HG02884 (cell line): ENCODE data around the gene HTR4.
"Not testable (repeated sequence)": the region's sequence is repeated elsewhere in the genome, so short reads cannot be mapped to it uniquely, and the experiment has no call there.

ENCODE experiments used
- ATAC-seq: cut with Tn5 transposase; IDR thresholded peaks from one replicate; pipeline ENCODE4 v1.9.1; 2021; ENCODE audit warnings: mild to moderate bottlenecking, moderate library complexity; ENCODE audit not compliant: unreplicated experiment

HTR4 gene

DNA sequence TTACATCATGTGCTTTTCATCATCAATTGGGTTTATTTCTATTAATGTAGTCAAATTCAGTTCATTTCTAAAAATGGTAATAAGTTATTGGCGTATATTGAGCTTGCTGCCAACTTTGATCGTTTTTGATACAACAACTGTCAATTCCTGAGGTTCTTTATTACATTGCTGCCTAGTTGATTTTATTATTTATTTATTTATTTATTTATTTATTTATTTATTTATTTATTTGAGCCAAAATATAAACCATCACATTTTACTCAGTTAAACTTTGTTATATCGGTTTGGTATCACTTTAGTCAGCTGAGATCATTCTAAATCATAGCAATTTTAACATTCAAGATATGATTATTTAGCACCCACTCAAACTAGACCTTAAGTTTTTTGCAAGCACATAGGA is 170.6 kb downstream of the HTR4 start:
- ATAC-seq, result no peak

DNA sequence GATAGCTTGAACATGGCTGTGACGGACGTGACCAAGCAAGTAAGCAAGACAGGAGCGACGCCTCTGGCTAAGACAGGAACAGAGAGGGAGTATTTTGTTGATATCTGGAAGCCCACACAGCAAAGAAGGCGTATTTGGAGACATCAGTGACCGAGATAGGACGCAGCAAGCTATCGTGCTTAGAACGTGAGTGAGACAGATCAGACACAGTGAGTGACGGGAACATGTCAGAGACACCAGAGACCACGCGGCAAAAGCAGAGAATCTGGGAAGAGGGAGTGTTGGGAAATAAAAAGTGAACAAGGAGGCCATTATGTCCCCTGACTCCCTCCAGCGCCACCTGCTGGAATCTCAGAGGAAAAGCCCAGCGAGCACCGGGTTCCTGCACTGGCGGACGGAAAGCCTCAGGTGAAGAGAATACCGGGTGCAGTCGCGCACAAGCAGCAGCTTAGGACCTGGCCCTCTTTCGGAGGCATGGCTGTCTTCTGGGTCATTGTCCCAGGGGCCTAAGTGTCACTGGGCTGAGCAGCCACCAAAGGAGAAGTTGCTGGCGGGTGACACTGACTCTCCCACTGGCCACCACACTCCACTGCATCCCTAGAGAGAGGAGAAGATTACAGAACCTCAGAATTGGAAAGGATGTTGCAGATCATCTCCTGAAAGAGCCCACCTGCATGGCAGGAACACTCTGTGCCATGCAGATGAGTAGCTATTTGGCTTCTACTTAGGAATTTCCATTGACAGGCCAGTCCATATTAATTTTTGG is 171.4 kb downstream of the HTR4 start:
- ATAC-seq, result peak; percentile 87

DNA sequence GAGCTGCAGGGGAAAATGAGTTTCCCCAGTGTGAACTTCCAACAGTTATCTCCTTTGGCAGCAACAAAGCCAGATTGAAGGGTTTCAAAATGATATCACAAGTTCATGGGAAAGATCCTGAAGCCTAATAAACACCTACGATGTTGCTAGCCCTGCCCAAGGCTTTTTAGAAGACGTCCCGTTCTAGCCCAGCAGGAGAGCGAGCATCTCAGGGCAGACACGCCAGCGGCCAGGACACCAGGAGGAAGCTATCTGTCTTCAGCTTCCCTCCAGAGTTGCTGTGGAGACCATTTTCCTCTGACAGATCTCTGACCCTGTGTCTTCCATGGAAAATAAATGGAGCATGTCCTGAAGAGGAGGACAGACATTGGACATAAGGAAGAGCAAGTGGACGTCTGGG is 172.1 kb downstream of the HTR4 start:
- ATAC-seq, result no peak

DNA sequence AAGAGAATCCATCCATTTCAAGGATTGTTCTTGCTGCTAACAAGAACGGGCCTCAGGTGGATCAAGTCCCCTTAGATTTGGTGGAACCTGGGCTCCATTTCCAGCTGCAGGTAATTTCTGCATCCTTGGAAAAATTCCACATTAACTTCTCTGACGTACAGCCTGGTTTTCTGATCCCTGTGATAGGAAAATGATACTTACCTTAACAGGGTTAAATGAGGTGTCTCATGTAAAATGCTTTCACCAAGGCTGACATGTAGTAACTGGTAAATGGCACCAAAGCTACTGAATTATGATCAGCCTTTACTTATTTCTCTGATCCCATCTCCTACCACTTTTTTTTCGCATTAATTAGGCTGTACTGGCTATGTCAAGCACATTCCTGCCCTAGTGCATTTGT is 176.9 kb downstream of the HTR4 start:
- ATAC-seq, result no peak

DNA sequence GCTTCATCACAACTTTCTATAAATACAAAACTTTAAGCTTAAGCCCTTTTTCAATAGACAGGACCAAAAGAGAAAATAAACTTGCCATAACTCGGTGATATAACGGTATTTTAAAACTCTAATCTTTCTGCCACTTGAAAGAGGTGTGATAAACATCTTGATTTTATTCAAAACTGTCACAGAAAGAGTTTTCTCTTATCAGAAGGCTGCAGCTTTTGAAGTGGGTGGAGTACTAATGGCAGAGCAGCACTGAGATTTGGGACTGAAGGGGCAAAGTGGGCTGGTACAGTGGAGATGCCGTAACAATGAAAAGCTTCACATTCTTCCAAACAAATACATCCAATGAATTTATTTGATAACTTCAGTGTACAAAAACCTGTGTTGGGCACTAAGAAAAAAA is 178.0 kb downstream of the HTR4 start:
- ATAC-seq, result no peak

DNA sequence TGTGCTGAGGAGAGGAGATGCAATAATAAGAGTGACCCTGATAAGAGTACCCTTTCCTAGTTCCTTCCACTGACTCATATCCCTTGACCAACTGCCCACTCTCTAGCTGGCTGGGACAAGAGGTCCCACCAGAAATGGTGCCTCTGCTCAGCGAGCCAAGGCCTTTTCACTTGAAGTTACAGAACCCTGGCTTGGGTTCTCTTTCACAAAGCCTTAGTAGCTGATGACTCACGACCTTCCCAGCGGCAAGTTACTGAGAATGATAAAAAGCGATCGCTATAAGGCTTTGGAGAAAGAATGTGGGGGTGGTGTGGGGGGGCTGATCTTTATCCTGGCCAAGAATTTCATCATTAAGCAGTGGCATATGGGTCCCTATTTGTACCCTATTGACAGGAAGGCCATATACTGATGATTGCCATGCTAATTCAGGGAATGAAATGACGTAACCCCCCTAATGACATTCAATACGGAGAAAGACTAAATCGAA is 180.3 kb downstream of the HTR4 start:
- ATAC-seq, result no peak

DNA sequence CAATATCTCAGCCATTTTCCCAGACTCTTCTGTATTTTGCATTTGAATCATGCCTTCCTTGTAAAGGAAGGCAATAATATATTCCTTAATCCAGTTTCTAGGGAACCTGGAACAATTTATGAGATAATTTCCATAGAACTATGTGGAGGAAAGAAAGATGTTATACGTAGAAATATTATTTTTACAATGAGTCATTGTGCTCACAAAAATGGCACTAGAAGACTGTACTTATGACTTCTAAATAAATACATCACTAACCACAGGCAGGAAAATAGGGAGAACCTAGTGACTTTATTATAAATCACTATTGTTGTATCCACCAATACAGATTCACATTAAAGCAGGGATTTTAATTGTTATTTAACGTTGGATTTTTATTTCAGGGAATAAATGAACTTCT is 182.9 kb downstream of the HTR4 start:
- no peak for ATAC-seq

DNA sequence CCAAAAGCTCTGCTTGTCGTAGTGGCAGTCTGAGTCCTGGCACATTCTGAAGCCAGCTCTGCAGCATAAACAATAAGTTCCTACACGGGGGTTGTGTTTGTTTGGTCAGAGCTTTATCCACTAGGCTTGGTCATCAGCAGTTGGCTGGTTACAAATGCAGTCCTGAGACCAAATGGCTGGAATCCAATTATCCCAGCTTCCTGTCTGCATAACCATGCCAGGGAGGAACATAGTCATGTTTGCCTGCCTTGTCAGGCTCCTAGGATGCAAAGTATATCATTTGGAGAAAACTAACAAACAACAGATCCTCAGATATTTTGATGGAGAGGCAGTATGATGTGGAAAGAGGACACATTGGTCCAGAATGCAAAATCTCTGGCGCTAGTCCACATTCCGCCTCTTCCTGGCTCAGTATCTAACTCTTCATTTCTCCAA is 184.8 kb downstream of the HTR4 start:
- no peak for ATAC-seq

DNA sequence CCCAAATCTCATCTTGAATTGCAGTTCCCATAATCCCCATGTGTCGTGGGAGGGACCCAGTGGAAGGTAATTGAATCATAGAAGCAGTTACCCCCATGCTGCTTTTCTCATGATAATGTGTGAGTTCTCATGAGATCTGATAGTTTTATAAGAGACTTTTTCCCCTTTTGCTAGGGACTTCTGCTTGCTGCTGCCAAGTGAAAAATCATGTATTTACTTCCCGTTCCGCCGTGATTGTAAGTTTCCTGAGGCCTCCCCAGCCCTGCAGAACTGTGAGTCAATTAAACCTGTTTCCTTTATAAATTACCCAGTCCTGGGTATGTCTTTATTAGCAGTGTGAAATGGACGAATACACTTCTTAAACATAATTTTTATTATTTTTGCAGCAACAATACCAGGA is 185.6 kb downstream of the HTR4 start:
- ATAC-seq, result not testable (repeated sequence)

DNA sequence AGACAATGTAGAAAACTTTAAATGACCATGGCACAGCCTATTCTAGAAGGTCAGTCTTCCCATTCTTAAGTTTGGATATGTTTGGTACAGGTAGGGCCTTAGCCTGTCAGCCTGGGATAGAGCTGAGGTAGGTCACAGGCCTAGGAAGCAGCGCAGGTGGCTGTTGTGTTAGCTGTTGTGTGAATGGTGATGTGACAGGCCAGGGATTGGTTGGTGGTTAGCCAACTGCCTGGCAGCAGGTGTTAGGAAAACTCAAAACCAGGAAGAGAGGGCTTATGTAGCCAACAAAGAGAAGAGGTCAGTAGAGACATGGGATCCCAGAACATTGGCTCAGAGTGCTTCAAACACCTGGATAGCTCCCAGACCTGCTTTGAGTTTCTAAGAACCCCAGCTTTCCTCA is 186.4 kb downstream of the HTR4 start:
- ATAC-seq, result no peak

DNA sequence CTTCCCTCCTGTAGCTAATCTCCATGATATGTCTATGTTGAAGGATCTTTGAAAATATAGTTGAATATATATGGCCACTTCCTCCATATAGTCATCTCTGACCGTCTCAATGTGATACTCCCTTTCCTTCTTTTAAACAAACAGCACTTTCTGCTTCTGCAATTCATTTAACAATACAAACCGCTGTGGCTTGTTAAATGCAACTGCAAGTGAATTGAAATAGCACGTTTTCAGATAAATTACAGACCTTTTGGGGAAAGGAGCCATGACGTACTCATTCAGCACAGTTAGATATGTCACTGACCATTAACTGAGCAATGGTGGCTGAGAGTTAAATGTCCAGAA is 188.1 kb downstream of the HTR4 start:
- ATAC-seq, result no peak

DNA sequence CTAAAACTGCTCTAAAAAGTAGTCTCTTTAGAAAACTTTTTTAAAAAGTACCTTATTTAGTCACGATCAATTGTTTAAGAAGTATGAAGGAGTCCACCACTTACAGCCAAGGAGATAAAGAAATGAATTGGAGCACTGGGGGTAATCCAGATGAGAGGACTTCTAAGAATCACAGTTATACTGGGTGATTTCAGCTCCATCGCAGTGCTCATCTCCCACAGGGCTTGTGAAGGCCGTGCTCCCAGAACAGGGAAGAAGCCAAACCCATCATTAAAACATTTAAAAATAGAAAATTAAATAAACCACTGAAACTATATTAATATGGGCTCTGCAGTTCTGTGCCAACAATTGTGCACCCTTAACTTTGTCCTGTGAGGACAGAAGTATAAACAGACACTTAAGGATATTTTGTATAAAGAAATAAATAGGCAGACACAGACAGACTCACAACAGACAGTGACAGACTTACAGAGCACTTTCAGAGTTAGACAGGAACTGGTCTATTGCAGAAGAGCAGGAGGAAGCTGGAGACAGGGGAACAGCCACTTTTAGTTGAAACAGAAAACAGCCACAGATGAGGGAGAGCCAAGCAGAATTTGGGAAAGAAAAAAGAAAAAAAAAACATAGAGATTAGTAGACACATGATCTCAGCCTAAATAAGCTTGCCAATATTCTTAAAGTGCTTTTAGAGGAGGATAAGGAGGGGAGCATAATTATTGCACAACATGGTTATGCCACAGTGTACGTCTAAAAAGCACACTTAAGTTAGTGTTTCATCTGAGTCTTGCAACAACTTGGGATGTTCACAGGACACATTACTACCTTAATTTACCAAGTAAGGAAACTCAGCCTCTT is 188.7 kb downstream of the HTR4 start:
- no peak for ATAC-seq

DNA sequence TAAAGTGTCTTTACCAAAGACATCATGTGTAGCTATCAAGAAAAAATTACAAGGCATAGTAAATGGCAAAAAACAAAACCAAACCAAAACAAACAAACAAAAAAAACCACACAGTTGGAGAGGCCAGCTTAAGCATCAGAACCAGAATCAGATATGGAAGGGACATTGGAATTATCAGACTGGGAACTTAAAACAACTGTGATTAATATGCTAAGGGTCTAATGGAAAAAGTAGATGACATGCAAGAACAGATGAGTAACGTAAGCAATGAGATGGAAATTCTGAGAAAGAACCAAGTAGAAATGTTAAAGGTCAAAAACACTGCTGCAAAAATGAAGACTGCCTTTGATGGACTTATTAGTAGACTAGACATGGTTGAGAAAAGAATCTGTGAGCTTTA is 194.7 kb downstream of the HTR4 start:
- ATAC-seq, result no peak

DNA sequence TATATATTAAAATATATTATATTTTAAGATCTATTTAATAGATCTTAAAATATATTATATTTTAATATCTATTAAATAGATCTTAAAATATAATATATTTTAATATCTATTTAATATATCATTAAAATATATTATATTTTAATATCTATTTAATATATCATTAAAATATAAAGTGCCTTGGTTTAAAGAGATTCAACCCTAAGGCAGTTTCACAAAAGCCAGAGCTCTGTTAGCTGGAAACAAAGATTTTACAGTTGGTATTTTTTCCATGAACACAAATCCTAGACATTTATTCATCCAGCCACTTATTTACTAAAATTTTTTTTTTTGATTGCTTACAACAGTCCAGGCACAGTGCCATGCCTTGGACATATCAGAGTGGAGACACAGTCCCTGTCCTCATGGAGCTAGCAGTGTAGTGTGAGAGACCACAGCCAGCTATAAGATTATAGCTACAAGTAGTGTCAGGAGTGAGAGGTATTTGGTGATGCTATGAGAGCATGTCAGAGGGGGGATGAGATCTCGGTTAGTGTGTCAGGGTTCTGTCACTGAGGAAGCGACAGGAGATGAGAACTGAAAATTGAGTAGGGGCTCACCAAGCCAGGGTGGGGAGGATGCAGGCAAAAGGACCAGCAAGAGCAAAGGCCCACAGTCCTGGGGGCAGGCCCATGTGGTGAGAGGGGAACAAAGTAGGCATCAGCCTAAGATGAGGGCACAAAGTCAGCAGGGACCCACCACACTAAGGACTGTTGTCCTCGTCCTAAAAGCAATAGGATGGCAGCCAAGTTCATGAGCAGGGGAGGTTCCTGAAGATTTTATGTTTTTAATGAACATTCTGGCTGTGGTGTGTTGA is 196.1 kb downstream of the HTR4 start:
- ATAC-seq, result no peak

DNA sequence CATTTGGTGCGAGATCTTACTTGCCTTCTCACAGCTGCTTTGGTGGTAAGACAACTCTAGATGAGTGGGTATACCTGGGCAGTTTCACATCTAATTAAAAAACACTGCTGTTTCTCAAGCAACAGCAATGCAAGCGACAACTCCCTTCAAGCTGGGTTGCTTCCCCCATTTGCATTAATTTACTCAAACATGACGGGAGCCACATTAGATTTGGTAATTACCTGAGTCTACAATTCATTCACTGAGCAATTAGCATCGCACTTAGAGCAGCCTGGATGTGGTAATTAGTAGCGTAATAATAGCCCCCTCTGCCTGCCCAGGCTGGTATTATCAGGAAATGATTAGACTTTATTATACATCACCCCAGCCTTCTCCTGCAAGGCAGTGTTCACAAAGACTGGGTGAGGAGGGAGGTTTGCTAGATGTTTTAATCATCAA is 197.1 kb downstream of the HTR4 start:
- peak; percentile 69 for ATAC-seq

DNA sequence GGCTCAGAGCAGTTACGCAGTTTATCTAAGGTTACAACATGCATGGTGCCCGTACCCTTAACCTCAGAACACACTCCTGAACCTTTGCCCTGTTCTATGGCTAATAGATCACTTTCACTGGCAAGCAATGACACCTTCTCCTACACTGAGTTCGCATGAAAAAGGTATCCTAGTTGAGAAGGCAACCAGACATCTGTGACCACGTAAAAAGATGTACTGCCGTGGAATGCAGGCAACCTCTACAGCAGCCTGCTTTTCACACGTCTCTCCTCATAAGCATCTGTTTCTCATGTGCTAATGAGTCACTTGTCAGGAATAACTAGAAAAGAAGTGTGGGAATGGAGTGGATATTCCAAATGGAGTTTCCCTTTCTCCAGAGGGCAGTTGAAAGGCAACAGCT is 199.1 kb downstream of the HTR4 start:
- ATAC-seq, result no peak

DNA sequence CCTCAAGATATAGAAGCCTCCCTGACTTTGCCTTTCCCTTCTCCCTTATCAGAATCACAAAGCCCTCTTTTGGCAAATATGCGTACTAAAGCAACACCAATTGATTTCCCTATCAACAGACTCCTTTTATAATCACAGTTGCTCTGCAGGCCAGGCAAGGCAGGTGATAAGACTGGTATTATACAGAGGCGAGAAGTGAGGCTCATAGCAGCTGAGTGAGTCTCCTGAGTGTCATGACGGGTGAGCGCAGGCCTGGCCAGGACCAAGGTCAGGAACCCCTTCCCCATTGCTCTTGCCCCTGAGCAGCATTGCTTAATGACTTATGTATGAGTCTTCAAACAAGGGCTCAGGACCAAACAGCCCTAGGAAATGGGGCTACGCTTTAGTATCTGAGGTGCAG is 199.8 kb downstream of the HTR4 start:
- no peak for ATAC-seq

DNA sequence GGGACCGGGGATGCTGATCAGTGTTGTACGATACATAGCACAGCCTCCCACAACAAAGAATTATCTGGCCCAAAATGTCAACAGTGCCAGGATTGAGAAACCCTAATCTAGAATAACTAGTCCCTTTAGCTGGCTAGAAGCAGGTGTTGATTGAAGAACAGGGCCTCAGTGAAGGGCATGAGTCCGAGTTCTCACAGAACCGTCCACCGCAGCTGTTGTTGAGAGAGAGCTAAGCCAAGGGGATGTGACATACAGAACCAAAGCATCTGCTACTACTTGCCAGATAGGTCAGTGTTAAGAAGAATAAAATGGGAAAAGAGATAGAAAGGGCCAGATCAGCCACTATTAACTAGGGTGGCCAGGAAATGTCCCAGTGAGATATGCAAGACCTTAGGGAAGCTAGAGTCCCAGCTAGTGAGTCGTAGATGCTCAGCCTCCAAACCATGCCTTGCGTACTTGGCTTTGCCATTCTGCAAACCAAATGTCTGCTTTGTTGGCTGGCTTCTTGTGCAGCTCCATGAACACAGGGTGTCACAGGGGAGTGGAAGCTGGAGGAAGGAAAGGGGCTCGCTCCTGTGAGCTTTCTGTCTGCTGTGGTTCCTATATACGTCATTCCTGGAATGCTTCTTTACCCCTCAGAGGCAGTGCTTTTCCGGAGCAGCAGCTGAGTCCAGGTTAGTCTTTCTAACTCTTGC is 201.7 kb downstream of the HTR4 start:
- no peak for ATAC-seq

DNA sequence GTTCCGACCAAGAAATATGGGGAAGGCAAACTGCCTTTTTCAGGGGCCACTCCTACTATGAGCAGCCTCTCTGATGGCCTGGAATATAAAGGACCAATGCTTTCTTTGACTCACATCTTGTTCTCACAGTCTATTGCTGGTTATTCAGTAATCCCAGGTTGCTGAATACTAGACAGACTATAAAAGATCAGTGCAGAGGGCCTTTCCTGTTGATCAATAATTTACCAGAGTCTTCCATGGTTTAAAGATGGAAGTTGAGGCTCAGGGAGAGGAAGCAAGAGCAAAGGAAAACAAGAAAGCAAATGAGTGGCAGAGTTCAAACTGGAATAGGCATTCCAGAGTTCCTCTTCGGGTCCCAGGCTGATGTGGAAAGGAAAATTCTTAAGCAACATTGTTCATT is 207.7 kb downstream of the HTR4 start:
- no peak for ATAC-seq

DNA sequence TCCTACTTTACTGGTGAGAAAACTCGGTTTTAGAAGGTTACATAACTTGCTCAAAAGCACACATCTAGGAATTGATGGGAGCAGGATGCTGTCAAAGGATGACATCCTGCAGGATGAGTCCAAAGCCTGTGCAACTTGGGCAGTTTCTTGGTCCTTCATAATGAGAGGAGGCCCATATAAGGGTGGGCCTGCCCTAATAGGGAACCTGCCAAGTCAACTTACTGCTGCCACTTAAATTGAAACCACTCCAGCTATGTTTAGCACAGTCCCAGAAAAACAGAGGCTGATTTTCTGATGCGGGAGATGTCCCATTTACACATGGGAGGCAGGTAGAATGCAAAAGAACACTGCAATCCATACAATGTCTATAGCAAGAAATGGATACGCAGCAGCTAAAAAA is 208.7 kb downstream of the HTR4 start:
- ATAC-seq, result no peak

DNA sequence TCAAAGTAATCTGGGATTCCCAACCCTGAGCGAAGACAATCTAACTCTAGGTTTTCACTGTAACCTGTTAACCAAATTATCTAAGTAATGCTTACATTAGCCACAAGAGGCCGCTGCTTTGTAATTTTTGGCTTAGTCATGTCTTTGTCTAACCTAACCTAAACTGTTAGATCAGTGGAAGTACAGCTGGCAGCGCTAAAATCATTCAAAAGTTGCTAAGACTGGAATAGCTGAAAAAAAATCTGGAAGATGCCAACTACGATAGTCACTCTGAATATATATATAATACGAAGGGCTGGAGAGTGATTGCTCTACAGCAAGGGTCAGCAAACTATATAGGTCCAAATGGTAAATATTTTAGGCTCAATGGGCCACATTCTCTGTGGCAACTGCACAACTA is 210.3 kb downstream of the HTR4 start:
- ATAC-seq, result peak; percentile 93
